Kidney (tissue), 14 donors: ENCODE data around the gene PPY. TPM values are rescaled to one million over a fixed set of nuclear protein-coding genes. Genes with fewer than 3 reads are reported as not detected.
A peak's percentile ranks its signal among the peaks of the same experiment; 100 is the strongest.

Experiments
- DNase-seq, 5 donors: peaks; one replicate each; pipeline ENCODE4 v3.0.0-alpha.2; 2013 to 2020
- FAIRE-seq: peaks from 2 replicates; lab custom pipeline; 2012; peaks lifted over from hg19 to GRCh38; lab: Jason Lieb, UNC
- H3K27ac ChIP-seq, 2 donors: one replicate each; pipeline ENCODE4 v1.7.0; 2013; ENCODE audit warnings: low read depth in 2 of 2, low read length in 2 of 2, inconsistent platforms in 1 of 2
- H3K27me3 ChIP-seq: one replicate; pipeline ENCODE4 v1.7.1; 2013; ENCODE audit warnings: low read length, inconsistent platforms; ENCODE audit not compliant: control insufficient read depth, insufficient read depth
- H3K36me3 ChIP-seq, 3 donors: one replicate each; pipeline versions ENCODE4 v1.7.0 to v1.7.1; 2013; ENCODE audit warnings: low read length in 3 of 3, control low read depth in 1 of 3, inconsistent platforms in 1 of 3; ENCODE audit not compliant: insufficient read depth in 3 of 3, control insufficient read depth in 2 of 3
- H3K4me1 ChIP-seq, 3 donors: one replicate each; pipeline versions ENCODE4 v1.7.0 to v1.7.1; 2013; ENCODE audit warnings: low read length in 3 of 3, inconsistent platforms in 1 of 3, low read depth in 1 of 3; ENCODE audit not compliant: control insufficient read depth in 2 of 3, insufficient read depth in 2 of 3
- H3K4me3 ChIP-seq, 3 donors: one replicate each; pipeline versions ENCODE4 v1.7.0 to v1.8.1; 2013; ENCODE audit warnings: low read length in 3 of 3, control low read depth in 1 of 3, inconsistent platforms in 1 of 3
- H3K9ac ChIP-seq, 3 donors: one replicate each; pipeline versions ENCODE4 v1.7.0 to v1.7.1; 2013; ENCODE audit warnings: low read length in 3 of 3, control low read depth in 1 of 3, inconsistent platforms in 1 of 3
- H3K9me3 ChIP-seq, 3 donors: one replicate each; pipeline versions ENCODE4 v1.7.0 to v1.7.1; 2013; ENCODE audit warnings: low read length in 3 of 3, control low read depth in 1 of 3, inconsistent platforms in 1 of 3; ENCODE audit not compliant: control insufficient read depth in 2 of 3, insufficient read depth in 1 of 3
- CTCF ChIP-seq: IDR thresholded peaks from 3 replicates; pipeline ENCODE4 v1.5.1; 2012; ENCODE audit warnings: mild to moderate bottlenecking, moderate library complexity, borderline replicate concordance; ENCODE audit not compliant: insufficient read depth; ENCODE audit errors: extremely low read depth
- intact Hi-C: fragments of 100-400 bp; cut with DNase I; formaldehyde crosslinking; loops from one replicate; pipeline ENCODE4 v1.11.1; 2022
- polyA plus RNA-seq: library from polyadenylated mRNA; stranded (reverse); fragments of 350-450 nt; fragmentation: Illumina TruSeq; extraction: RNeasy Lipid Tissue Mini Kit (QIAGEN cat#74804); gene quantifications from one replicate; pipeline ENCODE4 v1.2.3, GENCODE V29; 2014; ENCODE audit warnings: low read depth, low replicate concordance; ENCODE audit not compliant: insufficient read depth
- total RNA-seq: library from RNA; stranded (reverse); fragmentation: NEBNext Ultra II Directional; extraction: Animal tissue kit (Norgen Biotek cat#: 25700); gene quantifications from one replicate; pipeline ENCODE4 v1.2.1, GENCODE V29; 2021
- donor health status: control.
- donor health status: control.
- donor health status: control.
- donor health status: control.
- donor health status: control.
- donor health status: DM: yes; HTN: yes; CAD: no.
- donor health status: Normal renal cell carcinoma (clear cell type).

Gene PPY
- total and polyA plus RNA-seq, 2 donors from 2014 or later = not detected

DNA sequence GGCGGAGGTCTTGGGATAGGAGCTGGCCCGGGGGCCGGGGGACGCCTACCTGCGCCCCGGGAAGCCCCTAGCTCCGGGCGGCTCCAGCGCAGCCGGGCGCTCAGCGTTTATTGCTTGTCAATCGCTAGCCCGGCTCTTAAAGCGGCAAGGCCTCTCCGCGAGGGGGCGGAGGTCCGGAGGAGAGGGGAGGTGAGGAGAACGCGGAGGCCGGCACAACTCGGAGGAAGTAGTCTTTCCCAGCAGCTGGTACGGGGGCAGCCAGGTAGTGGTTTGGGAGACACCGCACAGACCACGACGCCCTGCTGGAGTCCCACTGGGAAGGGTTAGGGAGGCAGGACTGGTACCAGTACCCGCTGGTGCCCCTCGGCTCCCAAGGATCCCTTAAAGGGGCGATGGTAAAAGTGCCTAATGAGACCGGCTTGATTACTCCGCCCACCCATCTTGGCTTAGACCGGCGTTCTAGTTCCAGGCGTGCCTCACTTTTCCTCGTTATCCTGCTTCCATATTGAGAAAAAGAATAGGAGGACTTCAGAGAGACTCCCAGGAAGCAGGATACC is 34.8 kb downstream of the PPY start, which contains the start of gene MPP2:
TSS of gene MPP2 (minus strand) at position 112 of the 557 bp plus-strand sequence. CDS start 3,076 bp downstream, outside the sequence.
- Histone ChIP-seq H3K4me1 (peaks cover 0 to 14% (median 0%) of the 10 kb centered on the region in 3 donors), H3K4me3 (peak within 1 kb of the TSS; percentile 69 to 73 (median 73)), H3K27me3 (no peaks in the 10 kb centered on the region), H3K9ac (peak within 1 kb of the TSS; percentile 33 to 71 (median 48)), H3K9me3 (no peaks in the 10 kb centered on the region), H3K27ac (peak within 1 kb of the TSS in 1 of 2 donors; percentile 28), H3K36me3 (no peaks in the 10 kb centered on the region)
- peak; percentile 90 to 96 (median 91) for DNase-seq
- FAIRE-seq = no peak
- intact Hi-C loops = no loop called here
- no peak for TF ChIP-seq CTCF

- peaks cover 0 to 14% (median 0%) of the 10 kb centered on the region in 3 donors for H3K4me1 ChIP-seq
- peak overlapping the region in 2 of 3 donors; percentile 48 to 71 for H3K9ac ChIP-seq
- no peak overlapping the region for H3K27ac ChIP-seq
- H3K9me3 ChIP-seq = no peaks in the 10 kb centered on the region
- no peaks in the 10 kb centered on the region for H3K36me3 ChIP-seq
- intact Hi-C loops = no loop called here
- H3K27me3 ChIP-seq = no peaks in the 10 kb centered on the region
- DNase-seq (peak in 3 of 5 donors; percentile 27 to 74 (median 71)), FAIRE-seq (no peak)
- peak overlapping the region in 2 of 3 donors; percentile 69 to 73 for H3K4me3 ChIP-seq
- no peak for TF ChIP-seq CTCF
Measured at GRCh38 chr17:43906951-43907424, 35.3 kb downstream of the PPY start.

DNA sequence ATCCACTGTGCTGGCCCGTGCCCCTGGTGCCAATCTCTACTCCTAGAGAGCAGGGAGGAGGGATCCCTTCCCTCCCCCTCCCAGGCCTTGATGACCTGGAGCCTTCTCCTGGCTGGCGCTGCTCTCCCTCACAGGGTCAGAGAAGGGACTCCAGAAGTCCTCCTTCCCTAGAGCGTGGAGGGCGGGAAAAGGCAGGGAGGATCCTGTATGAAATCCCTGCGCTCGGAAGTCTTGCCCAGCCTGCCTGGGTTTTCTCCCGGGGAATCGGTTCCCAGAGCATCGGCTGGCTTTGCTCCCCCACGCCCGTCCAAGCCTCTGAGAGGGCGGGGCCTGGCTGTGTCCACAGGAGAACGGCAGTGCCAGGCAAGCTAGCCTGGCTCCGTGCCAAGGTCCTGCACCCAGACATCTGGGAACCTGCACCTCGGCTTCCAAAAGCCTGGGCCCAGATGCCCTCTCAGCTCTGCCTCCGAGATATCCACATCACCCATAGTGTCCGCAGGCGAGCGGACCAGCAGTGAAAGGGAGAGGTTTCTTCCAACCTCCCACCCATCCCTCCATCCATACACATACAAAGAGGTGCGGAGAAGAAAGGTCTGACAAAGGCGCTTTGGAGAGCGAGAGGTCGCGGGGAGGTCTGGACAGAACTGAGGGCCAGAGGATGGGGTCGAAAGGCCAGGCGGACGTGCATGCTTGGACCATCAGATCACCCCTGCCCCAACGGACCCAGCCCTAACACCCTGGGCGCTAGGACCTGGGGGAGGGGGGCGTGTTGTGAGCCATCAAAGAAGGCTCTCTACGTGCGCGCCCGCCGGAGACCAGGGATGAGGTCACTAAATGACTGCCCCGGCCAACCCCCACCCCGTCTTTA is 36.1 kb downstream of the PPY start:
- intact Hi-C loops = no loop called here
- no peak overlapping the region for H3K27ac ChIP-seq
- H3K9me3 ChIP-seq = no peaks in the 10 kb centered on the region
- H3K4me1 ChIP-seq = peaks cover 0 to 14% (median 0%) of the 10 kb centered on the region in 3 donors
- H3K36me3 ChIP-seq = no peaks in the 10 kb centered on the region
- peak overlapping the region; percentile 40 to 69 (median 58) for H3K4me3 ChIP-seq
- H3K27me3 ChIP-seq = no peaks in the 10 kb centered on the region
- FAIRE-seq (no peak), DNase-seq (peak; percentile 84 to 92 (median 86))
- no peak overlapping the region for H3K9ac ChIP-seq
- no peak for TF ChIP-seq CTCF
